HG02763 (cell line): Measurements from ENCODE around the gene TPCN1.
A peak's percentile ranks its signal among the peaks of the same experiment; 100 is the strongest.
"Not testable (repeated sequence)": the region's sequence is repeated elsewhere in the genome, so short reads cannot be mapped to it uniquely, and the experiment has no call there.

Source experiments
- ATAC-seq: cut with Tn5 transposase; IDR thresholded peaks from one replicate; pipeline ENCODE4 v1.9.1; 2021; ENCODE audit warnings: mild to moderate bottlenecking, moderate library complexity; ENCODE audit not compliant: unreplicated experiment

Gene TPCN1

GRCh38 chr12:113196582-113196981 is 24.7 kb upstream of the TPCN1 start:
- no peak for ATAC-seq

GRCh38 chr12:113196990-113197389 is 24.3 kb upstream of the TPCN1 start:
- ATAC-seq, result peak; percentile 75

- no peak for ATAC-seq
These were observed 23.7 kb upstream of the TPCN1 start for GRCh38 chr12:113197518-113198077.

- no peak for ATAC-seq
These were observed 23.0 kb upstream of the TPCN1 start for GRCh38 chr12:113198296-113198695.

- no peak for ATAC-seq
These were observed 21.1 kb upstream of the TPCN1 start for GRCh38 chr12:113200021-113200797.

- no peak for ATAC-seq
These were observed 19.8 kb upstream of the TPCN1 start for GRCh38 chr12:113201187-113202177.

- no peak for ATAC-seq
These were observed 18.8 kb upstream of the TPCN1 start for GRCh38 chr12:113202300-113203075.

GRCh38 chr12:113203852-113204760 is 17.2 kb upstream of the TPCN1 start:
- ATAC-seq, result no peak

- no peak for ATAC-seq
These were observed 16.5 kb upstream of the TPCN1 start for GRCh38 chr12:113204804-113205203.

GRCh38 chr12:113206802-113207201 is 14.5 kb upstream of the TPCN1 start:
- ATAC-seq, result not testable (repeated sequence)

GRCh38 chr12:113207613-113208040 is 13.6 kb upstream of the TPCN1 start:
- peak; percentile 8 for ATAC-seq

GRCh38 chr12:113208041-113208934 is 13.0 kb upstream of the TPCN1 start:
- peak; percentile 77 for ATAC-seq

GRCh38 chr12:113211160-113211559 is 10.1 kb upstream of the TPCN1 start:
- ATAC-seq, result no peak

- ATAC-seq, result no peak
These were observed 6.3 kb upstream of the TPCN1 start for GRCh38 chr12:113214895-113215400.

GRCh38 chr12:113216027-113216426 is 5.2 kb upstream of the TPCN1 start:
- ATAC-seq, result no peak

GRCh38 chr12:113220593-113221180 is 577 bp upstream of the TPCN1 start:
- ATAC-seq, result no peak

- ATAC-seq, result no peak
These were observed 899 bp downstream of the TPCN1 start for GRCh38 chr12:113221997-113222729.
